Pancreas (tissue), 10 donors: Measurements from ENCODE around the gene REEP3. TPM values are rescaled to one million over a fixed set of nuclear protein-coding genes. Genes with fewer than 3 reads are reported as not detected.
A peak's percentile ranks its signal among the peaks of the same experiment; 100 is the strongest.

ENCODE experiments used
- ATAC-seq, 4 donors: fragments of 200-7000 bp; cut with Tn5 transposase; one replicate each; pipeline versions ENCODE4 v1.8.0 to v1.9.1; 2020; ENCODE audit warnings: mild to moderate bottlenecking in 4 of 4, moderate library complexity in 4 of 4
- DNase-seq, 6 donors: peaks; one replicate each; pipeline ENCODE4 v3.0.0-alpha.2; 2020
- FAIRE-seq: peaks from 2 replicates; lab custom pipeline; 2012; peaks lifted over from hg19 to GRCh38; lab: Jason Lieb, UNC
- H3K27ac ChIP-seq, 4 donors: fragments of 200-600 bp; sonication (generic); 1 replicate in 3 of 4; 2 replicates in 1 of 4; pipeline versions ENCODE4 v1.5.0 to v1.8.0; 2020
- H3K27me3 ChIP-seq, 4 donors: fragments of 200-600 bp; one replicate each; pipeline ENCODE4 v1.8.0; 2021
- H3K36me3 ChIP-seq, 3 donors: fragments of 200-600 bp; sonication (generic) in 1 of 3; one replicate each; pipeline versions ENCODE4 v1.5.0 to v1.8.0; 2020 to 2021
- H3K4me1 ChIP-seq, 3 donors: fragments of 200-600 bp; one replicate each; pipeline ENCODE4 v1.8.0; 2021
- H3K4me3 ChIP-seq, 4 donors: fragments of 200-600 bp; sonication (generic) in 2 of 4; one replicate each; pipeline versions ENCODE4 v1.5.0 to v1.8.0; 2020 to 2021
- H3K9me3 ChIP-seq, 4 donors: fragments of 200-600 bp; one replicate each; pipeline ENCODE4 v1.8.0; 2021
- WGBS, 2 donors: extraction: QIAGEN DNeasy Blood & Tissue Kit; methylation state at CpG; one replicate each; pipeline ENCODE4 v1.1.7; 2013; 5-methylcytosine and 5-hydroxymethylcytosine counted together
- intact Hi-C, 3 donors: fragments of 100-400 bp; cut with DNase I; formaldehyde crosslinking; loops; one replicate each; pipeline versions ENCODE4 v1.11.1 to v1.14.2; 2022
- polyA plus RNA-seq, 2 donors: library from polyadenylated mRNA; stranded (reverse); fragments of 200-250 nt; gene quantifications; one replicate each; pipeline ENCODE4 v1.2.3, GENCODE V29; 2013
- total RNA-seq, 6 donors: library from RNA; stranded (reverse); fragmentation: NEBNext Ultra II Directional in 4 of 6; extraction: Animal tissue kit (Norgen Biotek cat#: 25700) in 4 of 6; gene quantifications; one replicate each; pipeline versions ENCODE4 v1.2.1 to v1.2.4, GENCODE V29; 2021 to 2023
- TF ChIP-seq, protein P1 (sequence below), 4 donors: fragments of 200-600 bp; sonication (generic) in 3 of 4; IDR thresholded peaks; one replicate each; pipeline versions ENCODE4 v1.5.0 to v1.8.0; 2021; ENCODE audit warnings: antibody characterized with exemption in 4 of 4
- donor health status: healthy with polysubstance abuse.
- donor health status: DM: no; HTN: no; CAD: no; lungs with moderate emphysema.
- donor health status: DM: no; HTN: no; CAD: no.
- donor health status: control.
- donor health status: control.
- donor health status: Bipolar disorder and iron deficiency.
- donor health status: DM: yes; HTN: yes; CAD: no.
- donor health status: DM: no; HTN: no; CAD: no.
- donor health status: DM: no; HTN: no; CAD: no.
- donor health status: DM: yes; HTN: yes; CAD: no.

REEP3 gene
- total and polyA plus RNA-seq, 8 donors: 2.7 to 21.3 (median 9.4) TPM

DNA sequence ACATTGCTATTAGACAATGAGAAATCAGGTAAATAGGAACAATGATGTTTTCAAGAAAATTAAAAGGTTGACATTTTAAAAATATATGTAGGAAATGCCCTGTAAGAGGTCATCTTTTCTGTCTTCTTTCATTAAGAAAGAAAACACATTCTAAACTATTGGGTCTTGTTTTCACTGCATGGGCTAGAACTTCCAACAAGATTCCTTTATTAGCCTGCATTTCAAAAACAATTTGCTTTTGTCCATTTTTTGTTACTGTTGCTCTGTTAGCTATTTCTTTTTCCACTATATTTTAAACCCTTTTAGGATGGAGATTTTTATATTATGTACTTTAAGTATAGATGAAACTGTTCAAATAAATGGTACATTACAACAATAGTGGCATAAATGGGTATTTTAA is 9.2 kb downstream of the REEP3 start:
- ATAC-seq (no peak), DNase-seq (no peak), FAIRE-seq (peak; percentile 9)
- Histone ChIP-seq H3K27ac (no peak overlapping the region), H3K9me3 (no peaks in the 10 kb centered on the region), H3K36me3 (no peaks in the 10 kb centered on the region), H3K27me3 (no peaks in the 10 kb centered on the region), H3K4me1 (peaks cover 0 to 3% (median 0%) of the 10 kb centered on the region in 3 donors), H3K4me3 (no peak overlapping the region)
- TF ChIP-seq, protein P1, sequence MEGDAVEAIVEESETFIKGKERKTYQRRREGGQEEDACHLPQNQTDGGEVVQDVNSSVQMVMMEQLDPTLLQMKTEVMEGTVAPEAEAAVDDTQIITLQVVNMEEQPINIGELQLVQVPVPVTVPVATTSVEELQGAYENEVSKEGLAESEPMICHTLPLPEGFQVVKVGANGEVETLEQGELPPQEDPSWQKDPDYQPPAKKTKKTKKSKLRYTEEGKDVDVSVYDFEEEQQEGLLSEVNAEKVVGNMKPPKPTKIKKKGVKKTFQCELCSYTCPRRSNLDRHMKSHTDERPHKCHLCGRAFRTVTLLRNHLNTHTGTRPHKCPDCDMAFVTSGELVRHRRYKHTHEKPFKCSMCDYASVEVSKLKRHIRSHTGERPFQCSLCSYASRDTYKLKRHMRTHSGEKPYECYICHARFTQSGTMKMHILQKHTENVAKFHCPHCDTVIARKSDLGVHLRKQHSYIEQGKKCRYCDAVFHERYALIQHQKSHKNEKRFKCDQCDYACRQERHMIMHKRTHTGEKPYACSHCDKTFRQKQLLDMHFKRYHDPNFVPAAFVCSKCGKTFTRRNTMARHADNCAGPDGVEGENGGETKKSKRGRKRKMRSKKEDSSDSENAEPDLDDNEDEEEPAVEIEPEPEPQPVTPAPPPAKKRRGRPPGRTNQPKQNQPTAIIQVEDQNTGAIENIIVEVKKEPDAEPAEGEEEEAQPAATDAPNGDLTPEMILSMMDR (IDR thresholded peaks at IDR 0.05): no peak
- intact Hi-C loops: no loop called here

DNA sequence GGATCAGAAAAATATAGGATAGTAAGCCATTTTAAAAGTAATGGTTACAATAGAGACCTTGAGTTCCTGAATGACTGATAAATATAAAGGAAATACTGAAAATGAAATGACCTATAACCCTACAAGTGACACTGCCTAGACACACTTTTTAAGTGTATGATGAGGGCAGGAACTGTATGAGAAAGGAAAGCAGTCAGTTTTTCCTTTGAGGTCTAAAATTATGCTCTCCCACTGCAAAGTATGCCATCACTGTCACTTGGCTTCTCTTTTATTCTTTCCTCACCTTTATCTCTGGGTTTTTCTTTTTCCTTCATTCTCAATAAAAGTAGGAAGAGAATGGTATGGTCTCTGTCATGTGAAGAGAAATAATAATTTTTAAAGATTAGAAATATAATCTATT is 13.5 kb downstream of the REEP3 start:
- no peak for FAIRE-seq
- ATAC-seq: no peak

DNA sequence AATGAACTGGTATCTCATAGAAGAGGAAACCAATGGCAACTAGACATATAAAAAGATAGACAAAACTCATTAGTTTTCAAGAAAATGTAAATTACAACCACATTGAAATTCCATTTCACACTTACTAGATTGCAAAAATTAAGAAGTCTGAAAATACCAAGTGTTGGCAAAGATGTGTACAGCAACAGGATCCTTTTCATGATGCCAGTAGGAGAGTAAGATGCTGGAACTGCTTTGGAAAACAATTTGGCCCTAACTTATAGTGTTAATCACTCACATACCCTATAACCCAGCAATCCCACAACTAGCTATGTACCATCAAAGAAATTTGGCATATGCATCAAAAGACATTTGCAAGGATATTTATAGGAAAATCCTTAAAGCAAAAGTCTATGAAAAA is 15.5 kb downstream of the REEP3 start:
- no peak for FAIRE-seq
- H3K4me1 ChIP-seq: peaks cover 0 to 3% (median 0%) of the 10 kb centered on the region in 3 donors
- no peaks in the 10 kb centered on the region for H3K9me3 ChIP-seq
- no peaks in the 10 kb centered on the region for H3K27me3 ChIP-seq
- H3K27ac ChIP-seq: no peak overlapping the region
- intact Hi-C loops: no loop called here
- H3K4me3 ChIP-seq: no peak overlapping the region
- DNase-seq: no peak
- H3K36me3 ChIP-seq: no peaks in the 10 kb centered on the region
- no peak for ATAC-seq
- TF ChIP-seq, protein P1 (IDR thresholded peaks at IDR 0.05): no peak

More for the DNA sequence above, 13.5 kb downstream of the REEP3 start:
- Histone ChIP-seq H3K4me3 (no peak overlapping the region), H3K27ac (no peak overlapping the region), H3K4me1 (peaks cover 0 to 3% (median 0%) of the 10 kb centered on the region in 3 donors), H3K9me3 (no peaks in the 10 kb centered on the region), H3K36me3 (no peaks in the 10 kb centered on the region), H3K27me3 (no peaks in the 10 kb centered on the region)
- DNase-seq: no peak
- intact Hi-C loops: no loop called here
- TF ChIP-seq, protein P1 (IDR thresholded peaks at IDR 0.05): no peak

DNA sequence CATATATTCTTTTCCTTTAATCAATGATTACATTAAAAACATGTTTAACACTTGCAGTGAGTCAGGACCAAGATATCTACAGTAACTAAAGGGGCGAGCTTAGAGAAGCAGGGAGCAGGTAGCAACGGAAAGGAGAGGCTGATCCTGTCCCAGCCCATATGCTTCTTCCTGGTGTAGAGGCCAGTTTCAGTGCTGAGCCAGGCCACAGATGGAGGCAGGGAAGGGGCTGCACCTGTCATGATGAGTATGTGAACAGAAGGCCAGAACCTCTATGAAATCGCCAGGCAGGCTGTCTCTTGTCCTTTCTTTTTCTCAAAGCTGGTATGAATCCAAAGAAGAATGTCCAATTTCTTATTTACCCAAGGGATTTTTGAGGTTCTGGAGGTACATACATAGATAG is 16.3 kb downstream of the REEP3 start:
- no peaks in the 10 kb centered on the region for H3K36me3 ChIP-seq
- peaks cover 0 to 3% (median 0%) of the 10 kb centered on the region in 3 donors for H3K4me1 ChIP-seq
- no peaks in the 10 kb centered on the region for H3K27me3 ChIP-seq
- no peak overlapping the region for H3K4me3 ChIP-seq
- H3K27ac ChIP-seq: no peak overlapping the region
- no peaks in the 10 kb centered on the region for H3K9me3 ChIP-seq
- FAIRE-seq (no peak), DNase-seq (no peak), ATAC-seq (no peak)
- 81 to 85% methylated on average over 3 of the region's 3 CpGs for WGBS, 2 donors
- TF ChIP-seq, protein P1 (IDR thresholded peaks at IDR 0.05): no peak
- intact Hi-C loops: no loop called here

DNA sequence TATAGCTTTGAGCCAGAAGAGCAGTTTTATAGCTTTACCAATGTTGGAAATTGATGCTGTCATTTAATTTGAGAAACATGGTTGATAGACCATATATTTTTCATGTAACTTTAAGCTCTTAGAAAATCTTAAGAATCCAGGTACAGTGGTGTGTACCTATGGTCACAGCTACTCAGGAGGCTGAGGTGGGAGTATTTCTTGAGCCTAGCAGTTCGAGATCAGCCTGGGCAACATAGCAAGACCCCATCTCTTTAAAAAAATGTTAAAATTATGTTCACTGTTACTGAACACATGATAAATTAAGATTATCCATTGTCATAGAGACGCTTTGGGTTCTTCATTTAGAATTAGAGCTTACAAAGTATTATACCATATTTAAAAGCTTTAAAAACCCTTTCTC is 18.2 kb downstream of the REEP3 start:
- Histone ChIP-seq H3K27me3 (no peaks in the 10 kb centered on the region), H3K4me1 (no peaks in the 10 kb centered on the region), H3K9me3 (no peaks in the 10 kb centered on the region), H3K36me3 (no peaks in the 10 kb centered on the region), H3K4me3 (no peak overlapping the region), H3K27ac (no peak overlapping the region)
- no peak for FAIRE-seq
- intact Hi-C loops: no loop called here
- no peak for DNase-seq
- no peak for ATAC-seq
- TF ChIP-seq, protein P1 (IDR thresholded peaks at IDR 0.05): no peak
- WGBS, 2 donors: 97 to 98% methylated on average over 2 of the region's 2 CpGs
